ENCODE results near the gene USP32. TPM values are rescaled to one million over a fixed set of nuclear protein-coding genes. Genes with fewer than 3 reads are reported as not detected.

The USP32 gene
- total RNA-seq, 2 experiments from 2014 or later, result 26.5 TPM

- H3K27ac Mint-ChIP-seq, result no peak overlapping the region
- H3K9me3 Mint-ChIP-seq, result no peaks in the 10 kb centered on the region
- ChIA-PET CTCF (interaction anchor here (1.0 kb wide), 1 partner anchor 187 kb away, joined by 3 read pairs; no protein-coding TSS in a partner anchor), POLR2A (no interaction called here)
- peaks cover 21% of the 10 kb centered on the region for H3K36me3 Mint-ChIP-seq (ENCODE audit: low read depth)
- H3K27me3 Mint-ChIP-seq, result no peaks in the 10 kb centered on the region
- ATAC-seq (no peak), DNase-seq (no peak)
- H3K4me1 Mint-ChIP-seq (ENCODE audit: low read depth), result no peaks in the 10 kb centered on the region
- intact Hi-C loops (cut with micrococcal nuclease), result no loop called here
- no peak overlapping the region for H3K4me3 Mint-ChIP-seq
- TF ChIP-seq CTCF (IDR thresholded peaks at IDR 0.05), result no peak
These were observed 143.2 kb downstream of the USP32 start for GRCh38 chr17:60248618-60249289.

DNA sequence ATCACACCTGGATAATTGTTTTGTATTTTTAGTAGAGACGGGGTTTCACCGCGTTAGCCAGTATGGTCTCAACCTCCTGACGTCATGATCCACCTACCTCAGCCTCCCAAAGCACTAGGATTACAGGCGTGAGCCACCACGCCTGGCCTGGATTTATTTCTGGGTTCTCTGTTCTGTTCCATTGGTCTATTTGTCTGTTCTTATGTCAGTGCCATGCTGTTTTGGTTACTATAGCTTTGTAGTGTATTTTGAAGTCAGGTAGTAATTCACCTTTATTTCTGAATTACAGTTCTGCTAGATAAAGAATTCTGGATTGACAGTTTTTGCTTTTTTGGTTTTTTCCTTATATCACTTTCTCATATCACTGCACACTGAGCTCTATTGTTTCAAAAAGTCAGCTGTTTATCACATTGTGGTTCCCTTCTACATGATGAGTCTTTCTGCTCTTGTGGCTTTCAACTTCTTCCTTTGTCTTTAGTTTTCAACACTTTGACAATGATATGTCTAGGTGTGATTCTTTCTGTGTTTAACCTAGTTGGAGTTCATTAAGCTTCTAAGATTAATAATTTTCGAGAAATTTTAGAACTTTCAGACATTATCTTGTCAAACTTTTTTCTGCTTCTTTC lies 144.0 kb downstream of the USP32 start:
- ATAC-seq, result no peak
- Mint-ChIP-seq H3K27me3 (no peaks in the 10 kb centered on the region), H3K4me3 (no peak overlapping the region), H3K27ac (no peak overlapping the region), H3K4me1 (ENCODE audit: low read depth) (no peaks in the 10 kb centered on the region), H3K36me3 (ENCODE audit: low read depth) (peaks cover 21% of the 10 kb centered on the region), H3K9me3 (no peaks in the 10 kb centered on the region)
- ChIA-PET POLR2A (no interaction called here), CTCF (interaction anchor here (0.5 to 1.0 kb wide), 2 partner anchors 16 to 188 kb away, joined by 3 read pairs; no protein-coding TSS in a partner anchor)
- DNase-seq, result no peak
- intact Hi-C loops (cut with micrococcal nuclease), result no loop called here
- TF ChIP-seq CTCF (IDR thresholded peaks at IDR 0.05), result no peak

GRCh38 chr17:60244656-60245055 lies 147.3 kb downstream of the USP32 start:
- intact Hi-C loops (cut with micrococcal nuclease), result no loop called here
- ATAC-seq, result no peak
- peaks cover 1% of the 10 kb centered on the region for H3K9me3 Mint-ChIP-seq
- H3K4me3 Mint-ChIP-seq, result no peak overlapping the region
- H3K36me3 Mint-ChIP-seq (ENCODE audit: low read depth), result peaks cover 18% of the 10 kb centered on the region
- no peaks in the 10 kb centered on the region for H3K4me1 Mint-ChIP-seq (ENCODE audit: low read depth)
- POLR2A ChIA-PET, result no interaction called here
- CTCF ChIA-PET, result no interaction called here
- no peak for TF ChIP-seq CTCF (IDR thresholded peaks at IDR 0.05)
- no peaks in the 10 kb centered on the region for H3K27me3 Mint-ChIP-seq
- no peak overlapping the region for H3K27ac Mint-ChIP-seq
- no peak for DNase-seq

GRCh38 chr17:60240290-60240689 lies 151.6 kb downstream of the USP32 start:
- H3K27me3 Mint-ChIP-seq, result no peaks in the 10 kb centered on the region
- H3K4me1 Mint-ChIP-seq (ENCODE audit: low read depth), result no peaks in the 10 kb centered on the region
- ATAC-seq, result no peak
- POLR2A ChIA-PET, result no interaction called here
- H3K27ac Mint-ChIP-seq, result no peak overlapping the region
- no peak for DNase-seq
- no peak for TF ChIP-seq CTCF (IDR thresholded peaks at IDR 0.05)
- intact Hi-C loops (cut with micrococcal nuclease), result no loop called here
- CTCF ChIA-PET, result no interaction called here
- H3K9me3 Mint-ChIP-seq, result peaks cover 1% of the 10 kb centered on the region
- H3K4me3 Mint-ChIP-seq, result no peak overlapping the region
- peaks cover 13% of the 10 kb centered on the region for H3K36me3 Mint-ChIP-seq (ENCODE audit: low read depth)

DNA sequence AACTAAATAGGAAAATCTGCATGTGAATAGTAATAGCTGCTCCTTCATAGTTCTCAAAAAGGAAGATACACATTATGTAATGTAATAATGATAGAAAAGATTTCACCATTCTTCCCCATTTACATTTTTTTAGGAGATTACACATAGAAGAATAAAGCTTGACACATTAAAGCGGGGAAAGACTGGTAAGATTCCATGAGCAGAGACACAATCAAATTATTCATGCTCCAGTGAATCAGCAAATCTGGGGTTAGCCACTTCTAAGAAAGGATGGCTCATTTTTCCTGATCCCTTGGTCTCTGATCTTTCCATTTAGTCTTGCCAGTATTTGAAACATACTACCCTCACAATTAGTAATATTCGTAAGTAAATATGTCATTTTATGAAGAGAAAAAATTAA lies 160.2 kb downstream of the USP32 start:
- H3K27me3 Mint-ChIP-seq, result no peaks in the 10 kb centered on the region
- TF ChIP-seq CTCF (IDR thresholded peaks at IDR 0.05), result no peak
- peaks cover 8% of the 10 kb centered on the region for H3K4me1 Mint-ChIP-seq (ENCODE audit: low read depth)
- ATAC-seq (no peak), DNase-seq (no peak)
- CTCF ChIA-PET, result interaction anchor here (0.6 to 1.7 kb wide), 9 partner anchors 10 to 188 kb away, joined by 3 to 5 read pairs (median 3); no protein-coding TSS in a partner anchor
- intact Hi-C loops (cut with micrococcal nuclease), result no loop called here
- peaks cover 8% of the 10 kb centered on the region for H3K36me3 Mint-ChIP-seq (ENCODE audit: low read depth)
- POLR2A ChIA-PET, result no interaction called here
- H3K27ac Mint-ChIP-seq, result peak overlapping the region; percentile 52
- H3K4me3 Mint-ChIP-seq, result no peak overlapping the region
- H3K9me3 Mint-ChIP-seq, result no peaks in the 10 kb centered on the region

Measured in activated CD8-positive, alpha-beta T cell treated with anti-CD3 and anti-CD28 coated beads for 36 hours (primary cell).